DOHH2 (cell line): ENCODE results near the gene UBXN6.

Experiments
- EZH2phosphoT487 ChIP-seq: fragments of 200-600 bp; sonication (generic); IDR thresholded peaks from 2 replicates; pipeline ENCODE4 v1.6.1; 2017; ENCODE audit warnings: borderline replicate concordance, mild to moderate bottlenecking, antibody characterized with exemption, low read length, moderate library complexity, mixed read lengths
- TF ChIP-seq, protein P1 (sequence below): fragments of 200-600 bp; sonication (generic); IDR thresholded peaks from one replicate; pipeline ENCODE4 v1.5.1; 2014; ENCODE audit warnings: antibody characterized with exemption, mild to moderate bottlenecking, low read depth, low read length; ENCODE audit not compliant: poor library complexity, severe bottlenecking

DNA sequence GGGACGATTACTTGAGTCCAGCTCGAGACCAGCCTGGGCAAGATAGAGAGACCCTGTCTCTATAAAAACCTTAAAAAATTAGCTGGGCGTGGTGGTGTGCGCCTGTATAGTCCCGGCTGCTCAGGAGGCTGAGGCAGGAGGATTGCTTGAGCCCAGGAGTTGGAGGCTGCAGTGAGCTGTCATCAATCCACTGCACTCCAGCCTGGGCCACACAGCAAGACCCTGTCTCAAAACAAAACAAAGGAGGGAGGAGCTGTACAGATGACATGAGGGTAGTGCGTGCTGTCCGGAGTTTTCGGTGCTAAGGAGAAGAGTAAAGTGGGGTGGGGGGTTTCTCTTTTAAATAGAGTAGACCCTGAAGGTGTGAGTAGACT is 37.1 kb upstream of the UBXN6 start:
- TF ChIP-seq, protein P1, sequence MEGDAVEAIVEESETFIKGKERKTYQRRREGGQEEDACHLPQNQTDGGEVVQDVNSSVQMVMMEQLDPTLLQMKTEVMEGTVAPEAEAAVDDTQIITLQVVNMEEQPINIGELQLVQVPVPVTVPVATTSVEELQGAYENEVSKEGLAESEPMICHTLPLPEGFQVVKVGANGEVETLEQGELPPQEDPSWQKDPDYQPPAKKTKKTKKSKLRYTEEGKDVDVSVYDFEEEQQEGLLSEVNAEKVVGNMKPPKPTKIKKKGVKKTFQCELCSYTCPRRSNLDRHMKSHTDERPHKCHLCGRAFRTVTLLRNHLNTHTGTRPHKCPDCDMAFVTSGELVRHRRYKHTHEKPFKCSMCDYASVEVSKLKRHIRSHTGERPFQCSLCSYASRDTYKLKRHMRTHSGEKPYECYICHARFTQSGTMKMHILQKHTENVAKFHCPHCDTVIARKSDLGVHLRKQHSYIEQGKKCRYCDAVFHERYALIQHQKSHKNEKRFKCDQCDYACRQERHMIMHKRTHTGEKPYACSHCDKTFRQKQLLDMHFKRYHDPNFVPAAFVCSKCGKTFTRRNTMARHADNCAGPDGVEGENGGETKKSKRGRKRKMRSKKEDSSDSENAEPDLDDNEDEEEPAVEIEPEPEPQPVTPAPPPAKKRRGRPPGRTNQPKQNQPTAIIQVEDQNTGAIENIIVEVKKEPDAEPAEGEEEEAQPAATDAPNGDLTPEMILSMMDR, result no peak
- TF ChIP-seq EZH2phosphoT487, result no peak
